Osteoblast (primary cell): ENCODE results near the gene ITGB1BP2. TPM values are rescaled to one million over a fixed set of nuclear protein-coding genes. Genes with fewer than 3 reads are reported as not detected.
"Not testable (repeated sequence)": the region's sequence is repeated elsewhere in the genome, so short reads cannot be mapped to it uniquely, and the experiment has no call there.

Source experiments
- DNase-seq: peaks from one replicate; pipeline ENCODE4 v3.0.0; 2011; ENCODE audit warnings: low spot score, mixed read lengths; ENCODE audit not compliant: insufficient read length; ENCODE audit errors: missing footprints
- H2AFZ ChIP-seq: 2 replicates; pipeline ENCODE4 v1.6.0; 2011; ENCODE audit warnings: mild to moderate bottlenecking, low read length
- H3K27ac ChIP-seq: 2 replicates; pipeline ENCODE4 v1.5.1; 2011; ENCODE audit warnings: mild to moderate bottlenecking, low read depth, low read length, moderate library complexity
- H3K27me3 ChIP-seq: 2 replicates; pipeline ENCODE4 v1.6.0; 2012; ENCODE audit warnings: mild to moderate bottlenecking, control low read depth, inconsistent platforms, low read length, moderate library complexity; ENCODE audit not compliant: insufficient read depth
- H3K36me3 ChIP-seq: 2 replicates; pipeline ENCODE4 v1.5.1; 2011; ENCODE audit warnings: mild to moderate bottlenecking, low read length, control low read depth, moderate library complexity; ENCODE audit not compliant: insufficient read depth
- H3K4me1 ChIP-seq: 2 replicates; pipeline ENCODE4 v1.5.1; 2011; ENCODE audit warnings: mild to moderate bottlenecking, low read length, control low read depth, moderate library complexity; ENCODE audit not compliant: insufficient read depth
- H3K4me2 ChIP-seq: 2 replicates; pipeline ENCODE4 v1.6.0; 2011; ENCODE audit warnings: mild to moderate bottlenecking, low read length; ENCODE audit not compliant: insufficient read depth
- H3K4me3 ChIP-seq: fragments of 200-600 bp; sonication (generic); 3 replicates; pipeline ENCODE4 v1.5.1; 2012; ENCODE audit warnings: mild to moderate bottlenecking, low read length, inconsistent platforms; ENCODE audit not compliant: insufficient read depth
- H3K79me2 ChIP-seq: 2 replicates; pipeline ENCODE4 v1.6.0; 2012; ENCODE audit warnings: mild to moderate bottlenecking, low read length, control low read depth, inconsistent platforms; ENCODE audit not compliant: insufficient read depth
- H3K9me3 ChIP-seq: 2 replicates; pipeline ENCODE4 v1.5.1; 2011; ENCODE audit warnings: low read depth, low read length, control low read depth
- H4K20me1 ChIP-seq: 2 replicates; pipeline ENCODE4 v1.6.0; 2012; ENCODE audit warnings: mild to moderate bottlenecking, low read length, control low read depth; ENCODE audit not compliant: insufficient read depth
- CTCF ChIP-seq: IDR thresholded peaks from 2 replicates; pipeline ENCODE4 v1.5.1; 2011; ENCODE audit warnings: mild to moderate bottlenecking, low read depth, low read length, moderate library complexity; ENCODE audit errors: extremely low read depth
- total RNA-seq: library from RNA; depleted of rRNA; stranded (reverse); fragments of >200 nt; gene quantifications from 2 replicates; pipeline ENCODE4 v1.2.3, GENCODE V29; 2012

Gene ITGB1BP2
- total RNA-seq, 1 donor = 1.1 TPM

DNA sequence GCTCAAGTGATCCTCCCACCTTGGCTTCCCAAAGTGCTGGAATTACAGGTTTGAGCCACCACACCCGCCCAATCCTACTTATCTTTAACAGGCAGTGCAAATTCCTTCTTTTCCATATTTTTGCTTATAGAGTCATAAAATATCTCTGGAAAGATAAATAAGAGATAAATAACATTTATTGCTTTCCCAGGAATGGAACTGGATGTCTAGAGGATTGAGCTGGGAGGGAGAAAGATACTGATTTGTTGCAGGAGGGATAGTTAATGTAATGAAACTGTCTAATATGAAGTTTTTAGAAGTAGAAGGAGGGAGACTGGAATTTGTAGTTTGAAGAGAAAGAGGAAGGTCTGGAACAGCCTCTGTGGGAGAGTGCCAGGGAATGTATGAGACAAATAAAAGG is 20.2 kb downstream of the ITGB1BP2 start:
- no peak overlapping the region for H3K4me2 ChIP-seq
- H3K4me1 ChIP-seq = no peaks in the 10 kb centered on the region
- no peak overlapping the region for H3K27ac ChIP-seq
- no peak overlapping the region for H3K4me3 ChIP-seq
- H3K9me3 ChIP-seq = no peaks in the 10 kb centered on the region
- no peak overlapping the region for H2AFZ ChIP-seq
- no peak for DNase-seq
- TF ChIP-seq CTCF = no peak
- H3K27me3 ChIP-seq = no peaks in the 10 kb centered on the region
- no peaks in the 10 kb centered on the region for H3K36me3 ChIP-seq
- H3K79me2 ChIP-seq = no peaks in the 10 kb centered on the region
- no peaks in the 10 kb centered on the region for H4K20me1 ChIP-seq

GRCh38 chrX:71324452-71324851 is 22.9 kb downstream of the ITGB1BP2 start:
- H3K27ac ChIP-seq, DNase-seq, H3K4me2 ChIP-seq, H3K4me3 ChIP-seq, H3K27me3 ChIP-seq, H3K79me2 ChIP-seq, H3K4me1 ChIP-seq, H3K36me3 ChIP-seq, H2AFZ ChIP-seq, H3K9me3 ChIP-seq, H4K20me1 ChIP-seq: not testable (repeated sequence)

GRCh38 chrX:71326394-71326793 is 24.8 kb downstream of the ITGB1BP2 start:
- no peak for TF ChIP-seq CTCF
- H2AFZ ChIP-seq = no peak overlapping the region
- no peak for DNase-seq
- no peak overlapping the region for H3K4me2 ChIP-seq
- H3K9me3 ChIP-seq = no peaks in the 10 kb centered on the region
- H3K27me3 ChIP-seq = no peaks in the 10 kb centered on the region
- no peak overlapping the region for H3K27ac ChIP-seq
- H3K36me3 ChIP-seq = peaks cover 4% of the 10 kb centered on the region
- H3K4me3 ChIP-seq = no peak overlapping the region
- H3K79me2 ChIP-seq = no peaks in the 10 kb centered on the region
- no peaks in the 10 kb centered on the region for H3K4me1 ChIP-seq
- no peaks in the 10 kb centered on the region for H4K20me1 ChIP-seq

DNA sequence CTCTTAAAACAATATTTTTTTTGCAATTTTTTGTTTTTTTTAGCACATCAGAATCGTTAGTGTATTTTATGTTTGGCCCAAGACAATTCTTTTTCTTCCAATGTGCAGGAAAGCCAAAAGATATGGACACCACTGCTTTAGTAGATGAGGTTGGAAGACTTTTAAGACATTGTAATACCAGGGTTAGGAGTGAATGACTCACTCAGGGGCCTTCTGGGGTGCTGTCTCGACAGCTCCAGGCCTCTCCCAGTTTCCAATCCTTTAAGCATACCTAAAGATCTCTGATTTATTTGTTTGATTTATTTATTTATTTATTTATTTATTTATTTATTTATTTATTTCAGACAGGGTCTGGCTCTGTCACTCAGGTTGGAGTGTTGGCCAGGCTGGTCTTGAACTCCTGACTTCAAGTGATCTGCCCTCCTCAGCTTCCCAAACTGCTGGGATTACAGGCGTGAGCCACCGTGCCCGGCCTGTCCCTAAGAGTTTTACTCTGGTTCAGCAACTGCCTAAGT is 47.7 kb downstream of the ITGB1BP2 start:
- H4K20me1 ChIP-seq, H3K4me1 ChIP-seq, H3K79me2 ChIP-seq, H3K4me2 ChIP-seq, H3K36me3 ChIP-seq, H2AFZ ChIP-seq, DNase-seq, H3K9me3 ChIP-seq, H3K27ac ChIP-seq, H3K4me3 ChIP-seq, H3K27me3 ChIP-seq: not testable (repeated sequence)

GRCh38 chrX:71349867-71350266 is 48.3 kb downstream of the ITGB1BP2 start:
- H3K27ac ChIP-seq, H3K9me3 ChIP-seq, H3K36me3 ChIP-seq, H3K4me2 ChIP-seq, DNase-seq, H2AFZ ChIP-seq, H3K27me3 ChIP-seq, H3K4me3 ChIP-seq, H3K79me2 ChIP-seq, H4K20me1 ChIP-seq, H3K4me1 ChIP-seq: not testable (repeated sequence)

DNA sequence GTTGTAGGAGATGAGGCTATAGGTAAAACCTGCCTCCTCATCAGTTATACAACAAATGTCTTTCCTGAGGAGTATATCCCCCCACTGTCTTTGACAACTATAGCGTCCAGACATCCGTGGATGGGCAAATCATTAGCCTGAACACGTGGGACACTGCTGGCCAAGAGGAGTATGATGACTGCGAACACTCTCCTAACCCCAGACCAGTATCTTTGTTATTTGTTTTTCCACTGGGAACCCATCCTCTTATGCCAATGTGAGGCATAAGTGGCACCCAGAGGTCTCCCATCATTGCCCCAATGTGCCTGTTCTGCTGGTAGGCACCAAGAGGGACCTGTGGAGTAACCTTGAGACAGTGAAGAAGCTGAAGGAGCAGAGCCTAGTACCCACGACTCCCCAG is 50.9 kb downstream of the ITGB1BP2 start:
- H3K4me1 ChIP-seq, H4K20me1 ChIP-seq, H3K4me2 ChIP-seq, DNase-seq, H3K4me3 ChIP-seq, H3K79me2 ChIP-seq, H3K27me3 ChIP-seq, H3K36me3 ChIP-seq, H3K27ac ChIP-seq, H3K9me3 ChIP-seq, H2AFZ ChIP-seq: not testable (repeated sequence)
